ENCODE results near the gene MAP3K8. TPM values are rescaled to one million over a fixed set of nuclear protein-coding genes. Genes with fewer than 3 reads are reported as not detected.
"Not testable (repeated sequence)": the region's sequence is repeated elsewhere in the genome, so short reads cannot be mapped to it uniquely, and the experiment has no call there.

Gene MAP3K8
- total and polyA plus RNA-seq, 4 donors, result 37.0 to 77.9 (median 50.5) TPM

- 40 to 65% methylated on average over 4 of the region's 4 CpGs for WGBS, 2 donors
- no peak overlapping the region for H3K4me3 ChIP-seq
- no peak for TF ChIP-seq CTCF (IDR thresholded peaks at IDR 0.05; ENCODE audit: control extremely low read depth, extremely low read depth)
Measured at GRCh38 chr10:30467651-30468338, 33.8 kb downstream of the MAP3K8 start.

GRCh38 chr10:30472414-30473155 lies 38.6 kb downstream of the MAP3K8 start:
- H3K4me1 ChIP-seq (ENCODE audit: control insufficient read depth in 5 of 5, insufficient read depth in 5 of 5, low read length in 5 of 5), result peaks cover 0 to 2% (median 0%) of the 10 kb centered on the region in 5 donors
- H3K9me3 ChIP-seq (ENCODE audit: control insufficient read depth in 4 of 4, insufficient read depth in 3 of 4, low read length in 3 of 4), result no peaks in the 10 kb centered on the region
- no peaks in the 10 kb centered on the region for H3K27me3 ChIP-seq (ENCODE audit: control insufficient read depth in 3 of 3, insufficient read depth in 3 of 3, low read length in 2 of 3)
- H3K9ac ChIP-seq (ENCODE audit: insufficient read depth in 1 of 2, low read length in 2 of 2), result no peak overlapping the region
- H3K4me3 ChIP-seq, result no peak overlapping the region
- TF ChIP-seq CTCF (IDR thresholded peaks at IDR 0.05; ENCODE audit: control extremely low read depth, extremely low read depth), result no peak
- WGBS, 2 donors, result 88 to 90% methylated on average over 4 of the region's 4 CpGs
- no peaks in the 10 kb centered on the region for H3K36me3 ChIP-seq (ENCODE audit: control insufficient read depth in 4 of 4, insufficient read depth in 4 of 4, low read length in 4 of 4)
- ATAC-seq (ENCODE audit: insufficient read depth, low FRiP score) (no peak), DNase-seq (peak in 1 of 3 donors; percentile 19)
- H3K27ac ChIP-seq (ENCODE audit: low read depth in 1 of 2, low read length in 1 of 2), result no peak overlapping the region

More at GRCh38 chr10:30467651-30468338, 33.8 kb downstream of the MAP3K8 start:
- ATAC-seq (ENCODE audit: insufficient read depth, low FRiP score) (no peak), DNase-seq (no peak)
- Histone ChIP-seq H3K9ac (ENCODE audit: insufficient read depth in 1 of 2, low read length in 2 of 2) (no peak overlapping the region), H3K4me1 (ENCODE audit: control insufficient read depth in 5 of 5, insufficient read depth in 5 of 5, low read length in 5 of 5) (peaks cover 0 to 2% (median 0%) of the 10 kb centered on the region in 5 donors), H3K27ac (ENCODE audit: low read depth in 1 of 2, low read length in 1 of 2) (no peak overlapping the region), H3K9me3 (ENCODE audit: control insufficient read depth in 4 of 4, insufficient read depth in 3 of 4, low read length in 3 of 4) (no peaks in the 10 kb centered on the region), H3K36me3 (ENCODE audit: control insufficient read depth in 4 of 4, insufficient read depth in 4 of 4, low read length in 4 of 4) (no peaks in the 10 kb centered on the region), H3K27me3 (ENCODE audit: control insufficient read depth in 3 of 3, insufficient read depth in 3 of 3, low read length in 2 of 3) (no peaks in the 10 kb centered on the region)

DNA sequence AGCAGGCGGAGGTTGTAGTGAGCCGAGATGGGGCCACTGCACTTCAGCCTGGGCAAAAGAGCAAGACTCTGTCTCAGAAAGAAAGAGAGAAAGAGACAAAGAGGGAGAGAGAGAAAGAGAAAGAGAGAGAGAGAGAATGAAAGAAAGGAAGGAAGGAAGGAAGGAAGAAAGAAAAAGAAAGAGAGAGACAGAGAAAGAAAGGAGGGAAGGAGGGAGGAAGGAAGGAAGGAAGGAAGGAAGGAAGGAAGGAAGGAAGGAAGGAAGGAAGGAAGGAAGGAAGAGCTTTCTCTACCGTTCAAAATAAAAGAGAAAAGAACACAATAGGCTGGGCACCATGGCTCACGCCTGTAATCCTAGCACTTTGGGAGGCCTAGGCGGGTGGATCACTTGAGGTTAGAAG lies 41.5 kb downstream of the MAP3K8 start:
- H3K9ac ChIP-seq (ENCODE audit: insufficient read depth in 1 of 2, low read length in 2 of 2); H3K36me3 ChIP-seq (ENCODE audit: control insufficient read depth in 4 of 4, insufficient read depth in 4 of 4, low read length in 4 of 4); H3K9me3 ChIP-seq (ENCODE audit: control insufficient read depth in 4 of 4, insufficient read depth in 3 of 4, low read length in 3 of 4); H3K4me3 ChIP-seq; H3K4me1 ChIP-seq (ENCODE audit: control insufficient read depth in 5 of 5, insufficient read depth in 5 of 5, low read length in 5 of 5); ATAC-seq (ENCODE audit: insufficient read depth, low FRiP score); DNase-seq; H3K27me3 ChIP-seq (ENCODE audit: control insufficient read depth in 3 of 3, insufficient read depth in 3 of 3, low read length in 2 of 3); H3K27ac ChIP-seq (ENCODE audit: low read depth in 1 of 2, low read length in 1 of 2): not testable (repeated sequence)
- WGBS, 2 donors, result 66 to 79% methylated on average over 5 of the region's 5 CpGs

DNA sequence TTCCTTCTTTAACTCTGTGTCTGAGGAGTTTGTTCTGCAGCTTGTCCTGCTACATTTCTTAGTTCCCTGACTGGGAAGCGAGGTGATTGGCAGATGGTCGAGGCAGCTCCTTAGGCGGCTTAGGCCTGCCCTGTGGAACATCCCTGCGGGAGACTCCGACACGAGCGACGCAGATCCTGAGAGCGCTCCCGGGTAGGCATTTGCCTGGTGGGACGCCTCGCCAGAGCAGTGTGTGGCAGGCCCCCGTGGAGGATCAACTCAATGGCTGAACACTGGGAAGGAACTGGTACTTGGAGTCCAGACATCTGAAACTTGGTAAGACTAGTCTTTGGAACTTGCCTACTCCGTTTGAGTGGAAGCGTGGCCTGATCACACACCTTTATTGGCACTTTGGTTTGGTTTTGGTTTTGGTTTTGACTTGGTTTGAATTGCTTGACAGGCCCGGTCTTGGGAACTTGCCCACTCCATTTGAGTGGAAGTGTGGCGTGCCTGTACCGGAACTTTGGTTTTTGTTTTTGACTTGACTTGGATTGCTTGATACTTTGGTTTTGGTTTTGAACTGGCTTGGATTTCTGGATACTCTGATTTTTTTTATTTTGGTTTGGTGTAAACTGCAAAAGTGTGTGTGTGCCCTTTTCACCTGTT lies 42.6 kb downstream of the MAP3K8 start:
- Histone ChIP-seq H3K4me1 (ENCODE audit: control insufficient read depth in 5 of 5, insufficient read depth in 5 of 5, low read length in 5 of 5) (no peaks in the 10 kb centered on the region), H3K27ac (ENCODE audit: low read depth in 1 of 2, low read length in 1 of 2) (no peak overlapping the region), H3K27me3 (ENCODE audit: control insufficient read depth in 3 of 3, insufficient read depth in 3 of 3, low read length in 2 of 3) (no peaks in the 10 kb centered on the region), H3K9me3 (ENCODE audit: control insufficient read depth in 4 of 4, insufficient read depth in 3 of 4, low read length in 3 of 4) (no peaks in the 10 kb centered on the region), H3K4me3 (no peak overlapping the region), H3K9ac (ENCODE audit: insufficient read depth in 1 of 2, low read length in 2 of 2) (no peak overlapping the region), H3K36me3 (ENCODE audit: control insufficient read depth in 4 of 4, insufficient read depth in 4 of 4, low read length in 4 of 4) (no peaks in the 10 kb centered on the region)
- ATAC-seq (ENCODE audit: insufficient read depth, low FRiP score), result no peak
- no peak for TF ChIP-seq CTCF (IDR thresholded peaks at IDR 0.05; ENCODE audit: control extremely low read depth, extremely low read depth)
- no peak for DNase-seq
- 86 to 93% methylated on average over 18 of the region's 18 CpGs for WGBS, 2 donors

GRCh38 chr10:30479513-30479912 lies 45.5 kb downstream of the MAP3K8 start:
- not testable (repeated sequence) for ATAC-seq (ENCODE audit: insufficient read depth, low FRiP score); DNase-seq
- 75 to 88% methylated on average over 8 of the region's 8 CpGs for whole genome bisulfite sequencing, 2 donors

More at GRCh38 chr10:30479513-30479912, 45.5 kb downstream of the MAP3K8 start:
- not testable (repeated sequence) for H3K27me3 ChIP-seq (ENCODE audit: control insufficient read depth in 3 of 3, insufficient read depth in 3 of 3, low read length in 2 of 3); H3K27ac ChIP-seq (ENCODE audit: low read depth in 1 of 2, low read length in 1 of 2); H3K9ac ChIP-seq (ENCODE audit: insufficient read depth in 1 of 2, low read length in 2 of 2); H3K4me3 ChIP-seq; H3K36me3 ChIP-seq (ENCODE audit: control insufficient read depth in 4 of 4, insufficient read depth in 4 of 4, low read length in 4 of 4); H3K4me1 ChIP-seq (ENCODE audit: control insufficient read depth in 5 of 5, insufficient read depth in 5 of 5, low read length in 5 of 5); H3K9me3 ChIP-seq (ENCODE audit: control insufficient read depth in 4 of 4, insufficient read depth in 3 of 4, low read length in 3 of 4)
